Esophagus mucosa (tissue), 1 donor: ENCODE results near the gene KRTAP10-5. TPM values are rescaled to one million over a fixed set of nuclear protein-coding genes. Genes with fewer than 3 reads are reported as not detected.
"Not testable (repeated sequence)": the region's sequence is repeated elsewhere in the genome, so short reads cannot be mapped to it uniquely, and the experiment has no call there.

Experiments used
- ATAC-seq: fragments of 200-7000 bp; cut with Tn5 transposase; one replicate; pipeline ENCODE4 v1.9.1; 2020
- total RNA-seq: library from RNA; stranded (reverse); gene quantifications from one replicate; pipeline ENCODE4 v1.2.4, GENCODE V29; 2023
- donor health status: DM: yes; HTN: yes; CAD: no.

KRTAP10-5 gene
- total RNA-seq, 1 donor from 2014 or later: not detected

- not testable (repeated sequence) for ATAC-seq
These were observed 29.9 kb upstream of the KRTAP10-5 start for GRCh38 chr21:44610157-44610843.

GRCh38 chr21:44609193-44609592, 28.8 kb upstream of the KRTAP10-5 start:
- no peak for ATAC-seq

GRCh38 chr21:44606495-44606894, 26.1 kb upstream of the KRTAP10-5 start:
- ATAC-seq: no peak

GRCh38 chr21:44603911-44604310, 23.5 kb upstream of the KRTAP10-5 start:
- no peak for ATAC-seq

GRCh38 chr21:44603109-44603875, 22.9 kb upstream of the KRTAP10-5 start:
- no peak for ATAC-seq

GRCh38 chr21:44602463-44602850, 22.1 kb upstream of the KRTAP10-5 start:
- peak; percentile 20 for ATAC-seq

- no peak for ATAC-seq
These were observed 21.4 kb upstream of the KRTAP10-5 start for GRCh38 chr21:44601596-44602462.

- peak; percentile 56 for ATAC-seq
These were observed 20.7 kb upstream of the KRTAP10-5 start for GRCh38 chr21:44601091-44601490.

GRCh38 chr21:44600118-44600978, 19.9 kb upstream of the KRTAP10-5 start, which contains the start of gene KRTAP10-7:
Gene KRTAP10-7 (plus strand): TSS chr21:44600597. CDS start chr21:44600622, 25 bp downstream.
- not testable (repeated sequence) for ATAC-seq

GRCh38 chr21:44599264-44600029, 19.0 kb upstream of the KRTAP10-5 start:
- ATAC-seq: no peak

GRCh38 chr21:44598061-44598460, 17.7 kb upstream of the KRTAP10-5 start:
- ATAC-seq: no peak

GRCh38 chr21:44596068-44596725, 15.8 kb upstream of the KRTAP10-5 start:
- ATAC-seq: no peak

GRCh38 chr21:44595524-44595923, 15.1 kb upstream of the KRTAP10-5 start:
- no peak for ATAC-seq

GRCh38 chr21:44594406-44594916, 14.1 kb upstream of the KRTAP10-5 start:
- no peak for ATAC-seq

- no peak for ATAC-seq
These were observed 13.4 kb upstream of the KRTAP10-5 start for GRCh38 chr21:44593598-44594405.

- ATAC-seq: no peak
These were observed 12.3 kb upstream of the KRTAP10-5 start, which contains the start of gene KRTAP10-6 for GRCh38 chr21:44592446-44593311. Gene KRTAP10-6 (minus strand): TSS chr21:44592505. CDS start chr21:44592484, 21 bp downstream.

- ATAC-seq: peak; percentile 55
These were observed 11.4 kb upstream of the KRTAP10-5 start for GRCh38 chr21:44591801-44592130.
